Measurements from ENCODE around the gene TMPRSS3. TPM values are rescaled to one million over a fixed set of nuclear protein-coding genes. Genes with fewer than 3 reads are reported as not detected.

TMPRSS3 gene
- total and polyA plus RNA-seq, 10 donors: 0.22 to 6.0 (median 0.70) TPM; not detected in 1

DNA sequence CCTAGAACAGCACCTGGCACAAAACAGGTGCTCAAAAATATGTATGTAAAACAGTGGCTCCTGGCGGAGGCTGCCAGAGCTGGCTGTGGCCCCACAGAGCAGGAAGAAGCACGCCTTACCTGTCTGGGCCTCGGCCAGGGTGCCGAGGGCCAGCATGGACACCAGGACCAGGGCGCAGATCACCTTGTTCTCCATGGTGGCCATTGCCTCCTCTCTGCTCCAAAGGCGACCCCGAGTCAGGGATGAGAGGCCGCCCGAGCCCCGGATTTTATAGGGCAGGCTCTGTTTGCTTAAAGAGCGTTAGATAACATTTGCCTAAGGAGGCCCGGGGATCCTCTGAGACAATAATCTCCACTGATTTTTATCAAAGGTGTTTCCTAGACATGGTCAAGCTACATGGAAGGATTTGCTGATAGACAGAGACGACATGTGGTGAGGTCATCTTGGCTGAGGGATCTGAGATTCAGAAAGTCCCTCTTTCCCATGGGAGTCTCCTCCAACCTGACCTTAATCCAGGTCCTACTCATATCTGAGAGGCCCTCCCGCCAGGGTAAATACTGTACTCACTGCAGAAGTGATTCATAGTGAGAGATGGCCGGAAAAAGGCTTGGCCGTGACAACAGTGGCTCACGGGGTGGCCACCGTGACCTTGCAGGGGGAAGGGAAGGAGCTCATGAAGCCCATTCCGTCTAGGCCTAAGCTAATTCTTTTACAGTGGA, 29.4 kb downstream of the TMPRSS3 start, which contains the start of gene TFF1:
TFF1 (minus strand) TSS at position 244 of the 719 bp plus-strand sequence; CDS start at position 204, 40 bp downstream.
- 75 to 91% (median 84%) methylated on average over 12 to 19 of the region's 19 CpGs for WGBS, 5 donors
- Histone ChIP-seq H3K27me3 (replicated peaks in 1 of 7) (peaks cover 0 to 59% (median 5%) of the 10 kb centered on the region in 7 donors), H3K9me3 (no peaks in the 10 kb centered on the region), H3K27ac (no peak within 1 kb of the TSS), H3K4me3 (no peak within 1 kb of the TSS), H3K36me3 (no peaks in the 10 kb centered on the region), H3K4me1 (no peaks in the 10 kb centered on the region)
- intact Hi-C loops (cut with DNase I; ENCODE audit: low total_unique reads): no loop called here
- no peak for DNase-seq
- no peak for TF ChIP-seq POLR2AphosphoS5 (IDR thresholded peaks at IDR 0.05)
- TF ChIP-seq, protein P1, sequence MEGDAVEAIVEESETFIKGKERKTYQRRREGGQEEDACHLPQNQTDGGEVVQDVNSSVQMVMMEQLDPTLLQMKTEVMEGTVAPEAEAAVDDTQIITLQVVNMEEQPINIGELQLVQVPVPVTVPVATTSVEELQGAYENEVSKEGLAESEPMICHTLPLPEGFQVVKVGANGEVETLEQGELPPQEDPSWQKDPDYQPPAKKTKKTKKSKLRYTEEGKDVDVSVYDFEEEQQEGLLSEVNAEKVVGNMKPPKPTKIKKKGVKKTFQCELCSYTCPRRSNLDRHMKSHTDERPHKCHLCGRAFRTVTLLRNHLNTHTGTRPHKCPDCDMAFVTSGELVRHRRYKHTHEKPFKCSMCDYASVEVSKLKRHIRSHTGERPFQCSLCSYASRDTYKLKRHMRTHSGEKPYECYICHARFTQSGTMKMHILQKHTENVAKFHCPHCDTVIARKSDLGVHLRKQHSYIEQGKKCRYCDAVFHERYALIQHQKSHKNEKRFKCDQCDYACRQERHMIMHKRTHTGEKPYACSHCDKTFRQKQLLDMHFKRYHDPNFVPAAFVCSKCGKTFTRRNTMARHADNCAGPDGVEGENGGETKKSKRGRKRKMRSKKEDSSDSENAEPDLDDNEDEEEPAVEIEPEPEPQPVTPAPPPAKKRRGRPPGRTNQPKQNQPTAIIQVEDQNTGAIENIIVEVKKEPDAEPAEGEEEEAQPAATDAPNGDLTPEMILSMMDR (IDR thresholded peaks at IDR 0.05 in 8 of 11, conservative IDR thresholded peaks at IDR 0.05 in 3 of 11): no peak
- TF ChIP-seq POLR2A (IDR thresholded peaks at IDR 0.05): no peak

GRCh38 chr21:42365770-42366169, 30.1 kb downstream of the TMPRSS3 start:
- intact Hi-C loops (cut with DNase I; ENCODE audit: low total_unique reads): no loop called here

DNA sequence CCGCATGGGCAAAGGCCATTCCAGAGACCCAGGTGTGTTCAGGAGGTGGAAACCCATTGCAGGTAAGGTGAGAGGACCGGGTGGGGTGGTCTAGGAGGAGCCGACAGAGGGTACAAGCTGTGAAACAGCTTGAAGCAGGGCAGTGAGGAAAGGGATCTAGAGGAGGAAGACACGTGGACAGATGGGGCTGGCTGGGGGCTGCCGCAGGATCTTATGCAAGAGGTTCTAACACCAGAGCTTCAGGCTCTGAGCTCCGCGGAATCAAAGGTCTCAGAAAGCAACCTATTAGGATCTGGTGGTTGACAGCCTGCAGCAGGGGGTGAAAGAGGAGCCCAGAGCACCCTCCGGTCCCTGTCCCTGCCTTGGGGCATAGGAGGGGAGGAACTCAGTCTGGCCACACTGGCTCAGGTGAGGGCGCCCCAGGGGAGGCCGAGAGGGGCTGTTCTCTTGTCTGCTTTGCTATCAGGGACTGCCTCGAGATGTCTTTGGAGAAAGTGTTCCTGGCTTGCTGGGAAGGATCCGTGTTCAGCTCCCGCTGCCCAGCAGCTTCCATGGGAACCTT, 31.5 kb downstream of the TMPRSS3 start:
- intact Hi-C loops (cut with DNase I; ENCODE audit: low total_unique reads): no loop called here
- H3K27me3 ChIP-seq (replicated peaks in 1 of 7): peaks cover 0 to 60% (median 0%) of the 10 kb centered on the region in 7 donors
- H3K4me3 ChIP-seq: no peak overlapping the region
- no peak overlapping the region for H3K27ac ChIP-seq
- WGBS, 5 donors: 53 to 78% (median 59%) methylated on average over 13 of the region's 13 CpGs
- TF ChIP-seq POLR2A (IDR thresholded peaks at IDR 0.05) (no peak), POLR2AphosphoS5 (IDR thresholded peaks at IDR 0.05) (no peak)
- TF ChIP-seq, protein P1 (IDR thresholded peaks at IDR 0.05 in 8 of 11, conservative IDR thresholded peaks at IDR 0.05 in 3 of 11): no peak
- H3K9me3 ChIP-seq: peaks cover 0 to 8% (median 5%) of the 10 kb centered on the region in 8 donors
- DNase-seq: no peak
- no peaks in the 10 kb centered on the region for H3K36me3 ChIP-seq
- H3K4me1 ChIP-seq: no peaks in the 10 kb centered on the region

More at GRCh38 chr21:42365770-42366169, 30.1 kb downstream of the TMPRSS3 start:
- Histone ChIP-seq H3K9me3 (no peaks in the 10 kb centered on the region), H3K36me3 (no peaks in the 10 kb centered on the region), H3K4me1 (no peaks in the 10 kb centered on the region), H3K27me3 (replicated peaks in 1 of 7) (peaks cover 0 to 60% (median 5%) of the 10 kb centered on the region in 7 donors), H3K27ac (no peak overlapping the region), H3K4me3 (no peak overlapping the region)
- WGBS, 5 donors: 72 to 85% (median 76%) methylated on average over 6 of the region's 6 CpGs
- DNase-seq: no peak
- TF ChIP-seq, protein P1 (IDR thresholded peaks at IDR 0.05 in 8 of 11, conservative IDR thresholded peaks at IDR 0.05 in 3 of 11): no peak
- no peak for TF ChIP-seq POLR2A (IDR thresholded peaks at IDR 0.05)
- no peak for TF ChIP-seq POLR2AphosphoS5 (IDR thresholded peaks at IDR 0.05)

GRCh38 chr21:42363312-42363711, 32.5 kb downstream of the TMPRSS3 start:
- H3K9me3 ChIP-seq: peaks cover 0 to 8% (median 5%) of the 10 kb centered on the region in 8 donors
- no peak for DNase-seq
- peaks cover 0 to 66% (median 0%) of the 10 kb centered on the region in 7 donors for H3K27me3 ChIP-seq (replicated peaks in 1 of 7)
- H3K27ac ChIP-seq: no peak overlapping the region
- H3K36me3 ChIP-seq: no peaks in the 10 kb centered on the region
- no peaks in the 10 kb centered on the region for H3K4me1 ChIP-seq
- WGBS, 5 donors: 48 to 55% (median 50%) methylated on average over 8 of the region's 8 CpGs
- TF ChIP-seq POLR2AphosphoS5 (IDR thresholded peaks at IDR 0.05) (no peak), POLR2A (IDR thresholded peaks at IDR 0.05) (no peak)
- TF ChIP-seq, protein P1 (IDR thresholded peaks at IDR 0.05 in 8 of 11, conservative IDR thresholded peaks at IDR 0.05 in 3 of 11): no peak
- intact Hi-C loops (cut with DNase I; ENCODE audit: low total_unique reads): no loop called here
- no peak overlapping the region for H3K4me3 ChIP-seq

Measured in spleen (tissue), 11 donors.